ENCODE measurements around the gene FYB2.

The FYB2 gene

GRCh38 chr1:56771717-56772116 is 47.5 kb downstream of the FYB2 start:
- no CpG with 5 or more reads among the region's 3 CpGs for WGBS, 2 experiments (ENCODE audit: insufficient coverage in 2 of 2)
- Histone ChIP-seq H3K4me3 (ENCODE audit: extremely low read depth, insufficient read depth, low read length, poor library complexity, severe bottlenecking) (no peak overlapping the region), H3K9me3 (ENCODE audit: control insufficient read depth, low read length) (no peaks in the 10 kb centered on the region), H3K27ac (ENCODE audit: low read depth, low read length, severe bottlenecking) (no peak overlapping the region), H3K4me1 (ENCODE audit: control insufficient read depth, insufficient read depth, low read length, poor library complexity, severe bottlenecking) (no peaks in the 10 kb centered on the region), H3K36me3 (ENCODE audit: control insufficient read depth, insufficient read depth, low read length) (no peaks in the 10 kb centered on the region)

GRCh38 chr1:56758794-56759193 is 60.4 kb downstream of the FYB2 start:
- Histone ChIP-seq H3K9me3 (ENCODE audit: control insufficient read depth, low read length) (no peaks in the 10 kb centered on the region), H3K36me3 (ENCODE audit: control insufficient read depth, insufficient read depth, low read length) (no peaks in the 10 kb centered on the region), H3K27ac (ENCODE audit: low read depth, low read length, severe bottlenecking) (no peak overlapping the region), H3K4me1 (ENCODE audit: control insufficient read depth, insufficient read depth, low read length, poor library complexity, severe bottlenecking) (no peaks in the 10 kb centered on the region), H3K4me3 (ENCODE audit: extremely low read depth, insufficient read depth, low read length, poor library complexity, severe bottlenecking) (no peak overlapping the region)
- 78 to 89% methylated on average over 2 to 3 of the region's 3 CpGs for WGBS, 2 experiments (ENCODE audit: insufficient coverage in 2 of 2)

GRCh38 chr1:56758135-56758534 is 61.1 kb downstream of the FYB2 start:
- Histone ChIP-seq H3K4me1 (ENCODE audit: control insufficient read depth, insufficient read depth, low read length, poor library complexity, severe bottlenecking) (no peaks in the 10 kb centered on the region), H3K27ac (ENCODE audit: low read depth, low read length, severe bottlenecking) (no peak overlapping the region), H3K4me3 (ENCODE audit: extremely low read depth, insufficient read depth, low read length, poor library complexity, severe bottlenecking) (no peak overlapping the region), H3K9me3 (ENCODE audit: control insufficient read depth, low read length) (no peaks in the 10 kb centered on the region), H3K36me3 (ENCODE audit: control insufficient read depth, insufficient read depth, low read length) (no peaks in the 10 kb centered on the region)

- Histone ChIP-seq H3K4me3 (ENCODE audit: extremely low read depth, insufficient read depth, low read length, poor library complexity, severe bottlenecking) (no peak overlapping the region), H3K27ac (ENCODE audit: low read depth, low read length, severe bottlenecking) (no peak overlapping the region), H3K9me3 (ENCODE audit: control insufficient read depth, low read length) (no peaks in the 10 kb centered on the region), H3K4me1 (ENCODE audit: control insufficient read depth, insufficient read depth, low read length, poor library complexity, severe bottlenecking) (no peaks in the 10 kb centered on the region), H3K36me3 (ENCODE audit: control insufficient read depth, insufficient read depth, low read length) (no peaks in the 10 kb centered on the region)
- WGBS, 2 experiments (ENCODE audit: insufficient coverage in 2 of 2): 92% methylated on average over 2 of the region's 2 CpGs; no CpG with 5 or more reads in 1 of the 2 experiments
Measured at GRCh38 chr1:56755911-56756310, 63.3 kb downstream of the FYB2 start.

- Histone ChIP-seq H3K36me3 (ENCODE audit: control insufficient read depth, insufficient read depth, low read length) (no peaks in the 10 kb centered on the region), H3K9me3 (ENCODE audit: control insufficient read depth, low read length) (no peaks in the 10 kb centered on the region), H3K4me3 (ENCODE audit: extremely low read depth, insufficient read depth, low read length, poor library complexity, severe bottlenecking) (no peak overlapping the region), H3K4me1 (ENCODE audit: control insufficient read depth, insufficient read depth, low read length, poor library complexity, severe bottlenecking) (no peaks in the 10 kb centered on the region), H3K27ac (ENCODE audit: low read depth, low read length, severe bottlenecking) (no peak overlapping the region)
- WGBS, 2 experiments (ENCODE audit: insufficient coverage in 2 of 2): no CpG with 5 or more reads among the region's 1 CpG
Measured at GRCh38 chr1:56754708-56755479, 64.3 kb downstream of the FYB2 start.

- no peaks in the 10 kb centered on the region for H3K4me1 ChIP-seq (ENCODE audit: control insufficient read depth, insufficient read depth, low read length, poor library complexity, severe bottlenecking)
- WGBS, 2 experiments (ENCODE audit: insufficient coverage in 2 of 2): 86 to 88% methylated on average over 3 of the region's 3 CpGs
Measured at GRCh38 chr1:56745231-56745630, 74.0 kb downstream of the FYB2 start.

GRCh38 chr1:56728964-56729363 is 90.2 kb downstream of the FYB2 start:
- no peaks in the 10 kb centered on the region for H3K9me3 ChIP-seq (ENCODE audit: control insufficient read depth, low read length)
- H3K4me1 ChIP-seq (ENCODE audit: control insufficient read depth, insufficient read depth, low read length, poor library complexity, severe bottlenecking): no peaks in the 10 kb centered on the region
- no peaks in the 10 kb centered on the region for H3K36me3 ChIP-seq (ENCODE audit: control insufficient read depth, insufficient read depth, low read length)
- no peak overlapping the region for H3K4me3 ChIP-seq (ENCODE audit: extremely low read depth, insufficient read depth, low read length, poor library complexity, severe bottlenecking)
- H3K27ac ChIP-seq (ENCODE audit: low read depth, low read length, severe bottlenecking): no peak overlapping the region
- WGBS, 2 experiments (ENCODE audit: insufficient coverage in 2 of 2): 29 to 73% methylated on average over 1 to 2 of the region's 2 CpGs

More at GRCh38 chr1:56745231-56745630, 74.0 kb downstream of the FYB2 start:
- Histone ChIP-seq H3K9me3 (ENCODE audit: control insufficient read depth, low read length) (no peaks in the 10 kb centered on the region), H3K27ac (ENCODE audit: low read depth, low read length, severe bottlenecking) (no peak overlapping the region), H3K4me3 (ENCODE audit: extremely low read depth, insufficient read depth, low read length, poor library complexity, severe bottlenecking) (no peak overlapping the region), H3K36me3 (ENCODE audit: control insufficient read depth, insufficient read depth, low read length) (no peaks in the 10 kb centered on the region)

GRCh38 chr1:56726706-56727105 is 92.5 kb downstream of the FYB2 start:
- H3K27ac ChIP-seq (ENCODE audit: low read depth, low read length, severe bottlenecking): no peak overlapping the region

GRCh38 chr1:56719171-56719570 is 100.0 kb downstream of the FYB2 start:
- H3K27ac ChIP-seq (ENCODE audit: low read depth, low read length, severe bottlenecking): no peak overlapping the region
- WGBS, 2 experiments (ENCODE audit: insufficient coverage in 2 of 2): 80% methylated on average over 1 of the region's 1 CpG; no CpG with 5 or more reads in 1 of the 2 experiments
- no peaks in the 10 kb centered on the region for H3K36me3 ChIP-seq (ENCODE audit: control insufficient read depth, insufficient read depth, low read length)
- no peak overlapping the region for H3K4me3 ChIP-seq (ENCODE audit: extremely low read depth, insufficient read depth, low read length, poor library complexity, severe bottlenecking)
- H3K9me3 ChIP-seq (ENCODE audit: control insufficient read depth, low read length): no peaks in the 10 kb centered on the region
- H3K4me1 ChIP-seq (ENCODE audit: control insufficient read depth, insufficient read depth, low read length, poor library complexity, severe bottlenecking): no peaks in the 10 kb centered on the region

More at GRCh38 chr1:56726706-56727105, 92.5 kb downstream of the FYB2 start:
- Histone ChIP-seq H3K4me3 (ENCODE audit: extremely low read depth, insufficient read depth, low read length, poor library complexity, severe bottlenecking) (no peak overlapping the region), H3K36me3 (ENCODE audit: control insufficient read depth, insufficient read depth, low read length) (no peaks in the 10 kb centered on the region), H3K9me3 (ENCODE audit: control insufficient read depth, low read length) (no peaks in the 10 kb centered on the region), H3K4me1 (ENCODE audit: control insufficient read depth, insufficient read depth, low read length, poor library complexity, severe bottlenecking) (no peaks in the 10 kb centered on the region)

GRCh38 chr1:56715156-56715555 is 104.0 kb downstream of the FYB2 start:
- H3K4me1 ChIP-seq (ENCODE audit: control insufficient read depth, insufficient read depth, low read length, poor library complexity, severe bottlenecking): no peaks in the 10 kb centered on the region
- H3K36me3 ChIP-seq (ENCODE audit: control insufficient read depth, insufficient read depth, low read length): no peaks in the 10 kb centered on the region
- H3K9me3 ChIP-seq (ENCODE audit: control insufficient read depth, low read length): no peaks in the 10 kb centered on the region
- no CpG with 5 or more reads among the region's 1 CpG for WGBS, 2 experiments (ENCODE audit: insufficient coverage in 2 of 2)
- H3K4me3 ChIP-seq (ENCODE audit: extremely low read depth, insufficient read depth, low read length, poor library complexity, severe bottlenecking): no peak overlapping the region
- H3K27ac ChIP-seq (ENCODE audit: low read depth, low read length, severe bottlenecking): no peak overlapping the region

GRCh38 chr1:56713112-56713511 is 106.1 kb downstream of the FYB2 start:
- Histone ChIP-seq H3K9me3 (ENCODE audit: control insufficient read depth, low read length) (no peaks in the 10 kb centered on the region), H3K27ac (ENCODE audit: low read depth, low read length, severe bottlenecking) (no peak overlapping the region), H3K36me3 (ENCODE audit: control insufficient read depth, insufficient read depth, low read length) (no peaks in the 10 kb centered on the region), H3K4me3 (ENCODE audit: extremely low read depth, insufficient read depth, low read length, poor library complexity, severe bottlenecking) (no peak overlapping the region), H3K4me1 (ENCODE audit: control insufficient read depth, insufficient read depth, low read length, poor library complexity, severe bottlenecking) (no peaks in the 10 kb centered on the region)
- WGBS, 2 experiments (ENCODE audit: insufficient coverage in 2 of 2): 88 to 89% methylated on average over 1 of the region's 1 CpG
